MM.1S (cell line): Measurements from ENCODE around the gene RHOBTB3.

Experiments
- EZH2 ChIP-seq: fragments of 300-600 bp; sonication (generic); optimal IDR thresholded peaks from 2 replicates; pipeline ENCODE3; 2017; ENCODE audit warnings: low read depth, mild to moderate bottlenecking, antibody characterized with exemption, low read length, mixed read lengths
- TF ChIP-seq, protein P1 (sequence below): fragments of 300-600 bp; sonication (generic); IDR thresholded peaks from 2 replicates; pipeline ENCODE4 v1.5.1; 2016; ENCODE audit warnings: antibody characterized with exemption, low read length, mixed read lengths

DNA sequence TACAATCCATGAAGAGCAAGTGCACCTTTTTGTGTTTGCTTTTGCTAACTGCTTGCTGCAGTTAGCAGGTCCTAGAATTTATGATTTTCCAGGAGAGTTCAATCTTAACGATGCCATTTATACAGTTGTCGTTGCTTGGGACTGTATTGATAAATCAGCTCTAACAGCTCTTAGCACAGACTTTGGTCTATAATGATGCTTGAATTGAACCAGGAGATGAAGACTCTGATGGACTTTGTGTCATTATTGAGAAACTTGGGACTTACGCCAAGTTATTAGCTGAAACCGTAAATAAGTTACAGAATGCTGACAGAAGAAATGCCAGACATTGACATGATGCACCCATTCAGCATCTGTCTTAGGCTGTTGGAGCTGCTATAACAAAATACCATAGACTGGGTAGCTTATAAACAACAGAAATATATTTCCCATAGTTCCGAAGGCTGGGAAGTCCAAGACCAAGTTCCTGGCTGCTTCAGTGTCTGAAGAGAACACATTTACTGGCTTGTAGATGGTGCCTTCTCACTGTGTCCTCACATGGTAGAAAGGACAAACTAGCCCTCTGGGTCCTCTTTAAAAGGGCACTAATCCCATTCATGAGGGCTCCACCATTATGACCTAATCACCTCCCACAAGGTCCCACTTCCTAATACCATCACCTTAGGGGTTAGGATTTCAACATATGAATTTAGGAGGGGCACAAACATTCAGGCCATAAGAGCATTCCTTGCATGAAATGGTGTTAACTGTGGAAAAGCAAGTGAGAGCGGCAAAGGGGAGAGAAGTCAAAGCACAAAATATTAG, 73.8 kb downstream of the RHOBTB3 start:
- TF ChIP-seq, protein P1, sequence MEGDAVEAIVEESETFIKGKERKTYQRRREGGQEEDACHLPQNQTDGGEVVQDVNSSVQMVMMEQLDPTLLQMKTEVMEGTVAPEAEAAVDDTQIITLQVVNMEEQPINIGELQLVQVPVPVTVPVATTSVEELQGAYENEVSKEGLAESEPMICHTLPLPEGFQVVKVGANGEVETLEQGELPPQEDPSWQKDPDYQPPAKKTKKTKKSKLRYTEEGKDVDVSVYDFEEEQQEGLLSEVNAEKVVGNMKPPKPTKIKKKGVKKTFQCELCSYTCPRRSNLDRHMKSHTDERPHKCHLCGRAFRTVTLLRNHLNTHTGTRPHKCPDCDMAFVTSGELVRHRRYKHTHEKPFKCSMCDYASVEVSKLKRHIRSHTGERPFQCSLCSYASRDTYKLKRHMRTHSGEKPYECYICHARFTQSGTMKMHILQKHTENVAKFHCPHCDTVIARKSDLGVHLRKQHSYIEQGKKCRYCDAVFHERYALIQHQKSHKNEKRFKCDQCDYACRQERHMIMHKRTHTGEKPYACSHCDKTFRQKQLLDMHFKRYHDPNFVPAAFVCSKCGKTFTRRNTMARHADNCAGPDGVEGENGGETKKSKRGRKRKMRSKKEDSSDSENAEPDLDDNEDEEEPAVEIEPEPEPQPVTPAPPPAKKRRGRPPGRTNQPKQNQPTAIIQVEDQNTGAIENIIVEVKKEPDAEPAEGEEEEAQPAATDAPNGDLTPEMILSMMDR = no peak
- TF ChIP-seq EZH2 = no peak
